IMR-90 (cell line): ENCODE results near the gene STRIP1. TPM values are rescaled to one million over a fixed set of nuclear protein-coding genes. Genes with fewer than 3 reads are reported as not detected.

Source experiments
- ATAC-seq: fragments of 200-7000 bp; cut with Tn5 transposase; 2 replicates; pipeline ENCODE4 v1.9.1; 2020; ENCODE audit warnings: low read depth, mild to moderate bottlenecking, moderate library complexity
- BruUV-seq: library from RNA; stranded (reverse); fragments of 400-500 nt; replicated peaks from 2 replicates; lab custom pipeline; 2021; lab: Mats Ljungman, UMichigan
- CTCF ChIA-PET: fragments of 300-600 bp; formaldehyde crosslinking; extraction: SDS; loops from one replicate; lab custom pipeline; 2021; ENCODE audit warnings: antibody characterized with exemption; lab: Yijun Ruan, JAX
- POLR2A ChIA-PET: fragments of 300-600 bp; sonication (Branson Sonifier 250); formaldehyde crosslinking; loops from one replicate; lab custom pipeline; 2022; ENCODE audit warnings: antibody characterized with exemption; ENCODE audit not compliant: unreplicated experiment; lab: Charles Lee
- DNase-seq: peaks from one replicate; pipeline ENCODE4 v3.0.0; 2013
- H2AFZ ChIP-seq: replicated peaks from 2 replicates; pipeline ENCODE3; 2013; ENCODE audit warnings: low read length, mild to moderate bottlenecking; ENCODE audit not compliant: poor library complexity
- H2AK5ac ChIP-seq: 2 replicates; pipeline ENCODE4 v1.6.1; 2013; ENCODE audit warnings: low read depth, low read length, inconsistent platforms
- H2AK9ac ChIP-seq: replicated peaks from 2 replicates; pipeline ENCODE3; 2013; ENCODE audit warnings: mild to moderate bottlenecking, low read depth, low read length, moderate library complexity; ENCODE audit not compliant: poor library complexity
- H2BK120ac ChIP-seq: 2 replicates; pipeline ENCODE4 v1.6.1; 2013; ENCODE audit warnings: low read depth, low read length, inconsistent platforms
- H2BK15ac ChIP-seq: 3 replicates; pipeline ENCODE4 v1.6.1; 2013; ENCODE audit warnings: low read depth, low read length, inconsistent platforms
- H2BK20ac ChIP-seq: 2 replicates; pipeline ENCODE4 v1.6.1; 2013; ENCODE audit warnings: low read depth, mild to moderate bottlenecking, inconsistent platforms, low read length, moderate library complexity
- H2BK5ac ChIP-seq: 2 replicates; pipeline ENCODE4 v1.6.1; 2013; ENCODE audit warnings: mild to moderate bottlenecking, low read depth, low read length, inconsistent platforms; ENCODE audit not compliant: poor library complexity, severe bottlenecking
- H3K14ac ChIP-seq: replicated peaks from 2 replicates; pipeline ENCODE4 v1.6.1; 2013; ENCODE audit warnings: low read depth, low read length, inconsistent platforms
- H3K18ac ChIP-seq: 2 replicates; pipeline ENCODE4 v1.6.1; 2013; ENCODE audit warnings: low read depth, low read length, control low read depth
- H3K23ac ChIP-seq: 2 replicates; pipeline ENCODE4 v1.6.1; 2013; ENCODE audit warnings: low read depth, low read length, inconsistent platforms
- H3K27ac ChIP-seq: 2 replicates; pipeline ENCODE4 v1.5.1; 2013; ENCODE audit warnings: mild to moderate bottlenecking, control low read depth, low read length; ENCODE audit not compliant: insufficient read depth
- H3K27me3 ChIP-seq: 2 replicates; pipeline ENCODE4 v1.6.1; 2013; ENCODE audit warnings: low read length; ENCODE audit not compliant: control insufficient read depth, insufficient read depth
- H3K36me3 ChIP-seq: 2 replicates; pipeline ENCODE4 v1.6.1; 2013; ENCODE audit warnings: low read length, mixed read lengths; ENCODE audit not compliant: control insufficient read depth, insufficient read depth
- H3K4ac ChIP-seq: 2 replicates; pipeline ENCODE4 v1.6.1; 2013; ENCODE audit warnings: low read depth, low read length, inconsistent platforms
- H3K4me1 ChIP-seq: 2 replicates; pipeline ENCODE4 v1.6.1; 2013; ENCODE audit warnings: low read length, mixed read lengths; ENCODE audit not compliant: control insufficient read depth, insufficient read depth
- H3K4me2 ChIP-seq: 2 replicates; pipeline ENCODE4 v1.6.1; 2013; ENCODE audit warnings: low read depth, mild to moderate bottlenecking, control low read depth, low read length, moderate library complexity
- H3K4me3 ChIP-seq: 2 replicates; pipeline ENCODE4 v1.5.1; 2013; ENCODE audit warnings: low read depth, mild to moderate bottlenecking, control low read depth, low read length, moderate library complexity; ENCODE audit not compliant: insufficient read depth
- H3K56ac ChIP-seq: 2 replicates; pipeline ENCODE4 v1.6.1; 2013; ENCODE audit warnings: low read length, inconsistent platforms; ENCODE audit not compliant: insufficient read depth; ENCODE audit errors: extremely low read depth
- H3K79me1 ChIP-seq, 2 experiments: 2 replicates each; pipeline ENCODE4 v1.6.1; 2013; ENCODE audit warnings: low read length in 2 of 2, inconsistent platforms in 1 of 2, low read depth in 1 of 2
- H3K9ac ChIP-seq: 2 replicates; pipeline ENCODE4 v1.6.1; 2013; ENCODE audit warnings: low read depth, low read length, control low read depth
- H3K9me1 ChIP-seq: 2 replicates; pipeline ENCODE4 v1.6.1; 2013; ENCODE audit warnings: low read length, inconsistent platforms; ENCODE audit not compliant: insufficient read depth
- H3K9me3 ChIP-seq: 2 replicates; pipeline ENCODE4 v1.6.1; 2013; ENCODE audit warnings: low read length; ENCODE audit not compliant: control insufficient read depth, insufficient read depth
- H4K20me1 ChIP-seq: 2 replicates; pipeline ENCODE4 v1.6.1; 2013; ENCODE audit warnings: low read length, inconsistent platforms; ENCODE audit not compliant: insufficient read depth
- H4K5ac ChIP-seq: 2 replicates; pipeline ENCODE4 v1.6.1; 2013; ENCODE audit warnings: mild to moderate bottlenecking, low read depth, low read length, control low read depth
- H4K8ac ChIP-seq, 2 experiments: 2 replicates each; pipeline ENCODE4 v1.6.1; 2013; ENCODE audit warnings: low read depth in 2 of 2, low read length in 2 of 2, control low read depth in 1 of 2, inconsistent platforms in 1 of 2
- H4K91ac ChIP-seq: 2 replicates; pipeline ENCODE4 v1.6.1; 2013; ENCODE audit warnings: low read depth, low read length, inconsistent platforms; ENCODE audit not compliant: insufficient read depth
- BHLHE40 ChIP-seq: fragments of 150-350 bp; IDR thresholded peaks from 2 replicates; pipeline ENCODE4 v1.6.1; 2016; ENCODE audit warnings: mild to moderate bottlenecking, low read depth, low read length
- CEBPB ChIP-seq: IDR thresholded peaks from 2 replicates; pipeline ENCODE4 v1.6.1; 2012; ENCODE audit warnings: low read depth, low read length, improper control_type of control experiment
- CHD1 ChIP-seq: IDR thresholded peaks from 2 replicates; pipeline ENCODE4 v1.6.1; 2012; ENCODE audit warnings: low read depth, low read length, improper control_type of control experiment
- FOS ChIP-seq: fragments of 150-350 bp; IDR thresholded peaks from 2 replicates; pipeline ENCODE4 v1.6.1; 2016; ENCODE audit warnings: low read depth, low read length
- MAFK ChIP-seq: IDR thresholded peaks from 2 replicates; pipeline ENCODE4 v1.6.1; 2012; ENCODE audit warnings: low read depth, low read length, improper control_type of control experiment
- MAZ ChIP-seq: IDR thresholded peaks from 2 replicates; pipeline ENCODE4 v1.6.1; 2012; ENCODE audit warnings: low read depth, mild to moderate bottlenecking, low read length, improper control_type of control experiment, moderate library complexity, borderline replicate concordance
- POLR2A ChIP-seq: IDR thresholded peaks from 2 replicates; pipeline ENCODE4 v1.6.1; 2012; ENCODE audit warnings: mild to moderate bottlenecking, low read depth, low read length
- RAD21 ChIP-seq: IDR thresholded peaks from 2 replicates; pipeline ENCODE4 v1.6.1; 2012; ENCODE audit warnings: low read length, improper control_type of control experiment
- RFX5 ChIP-seq: IDR thresholded peaks from 2 replicates; pipeline ENCODE4 v1.8.0; 2012; ENCODE audit warnings: low read depth, mild to moderate bottlenecking, low read length, moderate library complexity
- SMC3 ChIP-seq: fragments of 150-350 bp; IDR thresholded peaks from 2 replicates; pipeline ENCODE4 v1.6.1; 2016; ENCODE audit warnings: low read depth, mild to moderate bottlenecking, antibody characterized with exemption, low read length, moderate library complexity
- WGBS, 2 experiments: methylation state at CpG; one replicate each; pipeline versions ENCODE4 v1.1.5 to v1.1.7; 2013; ENCODE audit warnings: missing lambda C conversion rate in 2 of 2; ENCODE audit not compliant: insufficient read length in 1 of 2; ENCODE audit errors: extremely low coverage in 2 of 2; 5-methylcytosine and 5-hydroxymethylcytosine counted together
- dilution Hi-C: fragments of 300-500 bp; cut with HindIII; formaldehyde crosslinking; loops from one replicate; pipeline ENCODE4 v1.14.3; 2018; ENCODE audit warnings: low sequenced_read_pairs; ENCODE audit not compliant: unreplicated experiment
- in situ Hi-C: fragments of 300-500 bp; cut with MboI; formaldehyde crosslinking; loops from 3 replicates; pipeline ENCODE4 v1.14.3; 2019; ENCODE audit warnings: low sequenced_read_pairs, inconsistent platforms, mixed read lengths
- intact Hi-C: fragments of 100-400 bp; cut with micrococcal nuclease; formaldehyde crosslinking; loops from 2 replicates; pipeline ENCODE4 v1.10.0; 2022
- polyA plus RNA-seq, 3 experiments: library from polyadenylated mRNA; depleted of rRNA; stranded (reverse); fragments of >200 nt; gene quantifications; 2 replicates each; pipeline ENCODE4 v1.2.3, GENCODE V29; 2012; ENCODE audit warnings: low replicate concordance in 1 of 3
- total RNA-seq: library from RNA; depleted of rRNA; stranded (reverse); fragments of >200 nt; gene quantifications from 2 replicates; pipeline ENCODE4 v1.2.3, GENCODE V29; 2012
- TF ChIP-seq, protein P1 (sequence below): conservative IDR thresholded peaks from 2 replicates; pipeline ENCODE4 v1.5.1; 2012; ENCODE audit warnings: mild to moderate bottlenecking, low read depth, low read length, improper control_type of control experiment
- TF ChIP-seq, protein P2 (sequence below): fragments of 150-350 bp; IDR thresholded peaks from 2 replicates; pipeline ENCODE4 v1.6.1; 2017; ENCODE audit warnings: mild to moderate bottlenecking, antibody characterized with exemption, low read length, low read depth

STRIP1 gene
- total and polyA plus RNA-seq, 2 of the 4 experiments (the other 2 are of a cell fraction): 30.4 to 33.5 TPM

DNA sequence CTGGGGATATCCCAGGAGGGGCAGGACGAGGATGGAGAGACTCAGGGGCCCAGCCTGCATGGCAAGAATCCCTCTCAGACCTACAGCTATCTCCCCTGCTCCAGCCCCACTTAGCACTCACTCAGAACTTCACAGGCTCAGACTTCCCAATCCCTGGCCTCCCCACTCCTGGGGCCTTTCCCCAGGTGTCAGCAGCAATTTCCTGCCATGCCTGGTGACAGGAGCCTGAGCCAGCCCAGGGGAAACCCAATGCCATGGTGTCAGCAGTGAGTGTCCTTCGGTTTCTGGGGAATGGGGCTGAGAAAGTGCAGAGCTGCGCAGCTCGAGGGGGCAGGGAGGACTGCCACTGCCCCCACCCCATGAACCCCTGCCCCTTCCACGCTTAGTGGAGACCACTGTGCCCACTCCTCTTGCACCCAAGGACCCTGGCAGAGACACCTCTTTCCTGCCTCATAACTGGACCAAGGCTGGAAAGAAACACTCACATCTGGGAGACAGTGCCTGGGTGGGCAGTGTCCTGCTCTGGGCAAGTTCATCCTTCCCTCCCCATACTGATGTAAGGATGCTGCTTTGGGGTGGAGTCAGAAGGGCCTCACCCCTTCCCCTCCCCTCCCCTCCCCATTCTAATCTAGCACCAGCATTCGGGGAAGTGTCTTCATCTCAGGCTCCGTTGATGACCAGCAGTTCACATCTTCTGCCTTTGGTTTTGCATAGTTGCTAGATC, 60.7 kb downstream of the STRIP1 start:
- no peak overlapping the region for H2AK9ac ChIP-seq
- peaks cover 61% of the 10 kb centered on the region for H3K27me3 ChIP-seq
- no peaks in the 10 kb centered on the region for H3K79me1 ChIP-seq
- no peak for TF ChIP-seq RAD21
- TF ChIP-seq FOS: no peak
- no peak for TF ChIP-seq RFX5
- TF ChIP-seq MAZ: no peak
- TF ChIP-seq CEBPB: no peak
- TF ChIP-seq, protein P1, sequence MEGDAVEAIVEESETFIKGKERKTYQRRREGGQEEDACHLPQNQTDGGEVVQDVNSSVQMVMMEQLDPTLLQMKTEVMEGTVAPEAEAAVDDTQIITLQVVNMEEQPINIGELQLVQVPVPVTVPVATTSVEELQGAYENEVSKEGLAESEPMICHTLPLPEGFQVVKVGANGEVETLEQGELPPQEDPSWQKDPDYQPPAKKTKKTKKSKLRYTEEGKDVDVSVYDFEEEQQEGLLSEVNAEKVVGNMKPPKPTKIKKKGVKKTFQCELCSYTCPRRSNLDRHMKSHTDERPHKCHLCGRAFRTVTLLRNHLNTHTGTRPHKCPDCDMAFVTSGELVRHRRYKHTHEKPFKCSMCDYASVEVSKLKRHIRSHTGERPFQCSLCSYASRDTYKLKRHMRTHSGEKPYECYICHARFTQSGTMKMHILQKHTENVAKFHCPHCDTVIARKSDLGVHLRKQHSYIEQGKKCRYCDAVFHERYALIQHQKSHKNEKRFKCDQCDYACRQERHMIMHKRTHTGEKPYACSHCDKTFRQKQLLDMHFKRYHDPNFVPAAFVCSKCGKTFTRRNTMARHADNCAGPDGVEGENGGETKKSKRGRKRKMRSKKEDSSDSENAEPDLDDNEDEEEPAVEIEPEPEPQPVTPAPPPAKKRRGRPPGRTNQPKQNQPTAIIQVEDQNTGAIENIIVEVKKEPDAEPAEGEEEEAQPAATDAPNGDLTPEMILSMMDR: no peak
- no peak for TF ChIP-seq BHLHE40
- no peak for TF ChIP-seq POLR2A
- no peak for TF ChIP-seq MAFK
- TF ChIP-seq, protein P2, sequence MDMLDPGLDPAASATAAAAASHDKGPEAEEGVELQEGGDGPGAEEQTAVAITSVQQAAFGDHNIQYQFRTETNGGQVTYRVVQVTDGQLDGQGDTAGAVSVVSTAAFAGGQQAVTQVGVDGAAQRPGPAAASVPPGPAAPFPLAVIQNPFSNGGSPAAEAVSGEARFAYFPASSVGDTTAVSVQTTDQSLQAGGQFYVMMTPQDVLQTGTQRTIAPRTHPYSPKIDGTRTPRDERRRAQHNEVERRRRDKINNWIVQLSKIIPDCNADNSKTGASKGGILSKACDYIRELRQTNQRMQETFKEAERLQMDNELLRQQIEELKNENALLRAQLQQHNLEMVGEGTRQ: no peak
- TF ChIP-seq CHD1: no peak
- no peak for TF ChIP-seq SMC3
- H2BK120ac ChIP-seq: no peak overlapping the region
- no peak overlapping the region for H4K5ac ChIP-seq
- no peaks in the 10 kb centered on the region; the same call in 1 of the 2 replicates for H3K9me1 ChIP-seq
- no peak overlapping the region for H2BK15ac ChIP-seq
- no peak overlapping the region for H2AK5ac ChIP-seq
- H3K9me3 ChIP-seq: peaks cover 3% of the 10 kb centered on the region
- H3K9ac ChIP-seq: no peak overlapping the region
- H4K8ac ChIP-seq: no peak overlapping the region
- no peak overlapping the region for H3K23ac ChIP-seq
- no peak overlapping the region for H3K27ac ChIP-seq
- H2BK20ac ChIP-seq: no peak overlapping the region
- H3K4me3 ChIP-seq: no peak overlapping the region
- no peaks in the 10 kb centered on the region for H4K20me1 ChIP-seq
- ChIA-PET CTCF (no interaction called here), POLR2A (no interaction called here)
- no peaks in the 10 kb centered on the region for H3K4me1 ChIP-seq
- DNase-seq: no peak
- no TSS peak for BruUV-seq
- no peak overlapping the region for H3K18ac ChIP-seq
- H3K4me2 ChIP-seq: no peak overlapping the region
- H3K56ac ChIP-seq: no peak overlapping the region
- H2BK5ac ChIP-seq: no peak overlapping the region
- dilution Hi-C loops: no loop called here
- no peak overlapping the region for H4K91ac ChIP-seq
- H3K4ac ChIP-seq: no peak overlapping the region
- H3K14ac ChIP-seq: no peak overlapping the region
- no peak overlapping the region for H2AFZ ChIP-seq
- ATAC-seq: no peak
- 21% methylated on average over 2 of the region's 7 CpGs; no CpG with 5 or more reads in 1 of the 2 experiments for WGBS, 2 experiments
- no peaks in the 10 kb centered on the region for H3K36me3 ChIP-seq
- intact Hi-C loops: no loop called here
- in situ Hi-C loops: no loop called here
